Liver (tissue), 3 donors: ENCODE measurements around the gene MKNK2.

Experiments
- EGR1 ChIP-seq, 2 donors: IDR thresholded peaks; 2 replicates each; pipeline ENCODE4 v1.6.1; 2016 to 2018; ENCODE audit warnings: antibody characterized with exemption in 2 of 2, low read depth in 2 of 2
- FOXA1 ChIP-seq: IDR thresholded peaks from 2 replicates; pipeline ENCODE4 v1.6.1; 2016; ENCODE audit warnings: antibody characterized with exemption
- GABPA ChIP-seq, 2 donors: IDR thresholded peaks in 1 of 2; conservative IDR thresholded peaks in 1 of 2; 2 replicates each; pipeline ENCODE4 v1.6.1; 2016; ENCODE audit warnings: antibody characterized with exemption in 2 of 2, mild to moderate bottlenecking in 1 of 2, moderate library complexity in 1 of 2
- JUND ChIP-seq, 2 donors: IDR thresholded peaks; 2 replicates each; pipeline ENCODE4 v1.6.1; 2016; ENCODE audit warnings: antibody characterized with exemption in 2 of 2
- MAX ChIP-seq: IDR thresholded peaks from 2 replicates; pipeline ENCODE4 v1.6.1; 2016; ENCODE audit warnings: antibody characterized with exemption
- RAD21 ChIP-seq, 2 donors: IDR thresholded peaks; 2 replicates each; pipeline ENCODE4 v1.6.1; 2016; ENCODE audit warnings: antibody characterized with exemption in 2 of 2, mild to moderate bottlenecking in 2 of 2
- TAF1 ChIP-seq: conservative IDR thresholded peaks from 2 replicates; pipeline ENCODE4 v1.6.1; 2016; ENCODE audit warnings: antibody characterized with exemption, mild to moderate bottlenecking
- YY1 ChIP-seq: IDR thresholded peaks from 2 replicates; pipeline ENCODE4 v1.6.1; 2016; ENCODE audit warnings: antibody characterized with exemption, mild to moderate bottlenecking
- ZBTB33 ChIP-seq: IDR thresholded peaks from 2 replicates; pipeline ENCODE4 v1.6.1; 2016; ENCODE audit warnings: antibody characterized with exemption
- TF ChIP-seq, protein P1 (sequence below): fragments of 150-350 bp; IDR thresholded peaks from 2 replicates; pipeline ENCODE4 v1.5.1; 2017; ENCODE audit warnings: improper control_type of control experiment, low read depth, low read length; ENCODE audit not compliant: missing input control
- TF ChIP-seq, protein P2 (sequence below): IDR thresholded peaks from 2 replicates; pipeline ENCODE4 v1.6.1; 2016; ENCODE audit warnings: antibody characterized with exemption
- TF ChIP-seq, protein P3 (sequence below): IDR thresholded peaks from 2 replicates; pipeline ENCODE4 v1.6.1; 2016; ENCODE audit warnings: antibody characterized with exemption, mild to moderate bottlenecking
- donor health status: healthy.
- donor health status: healthy.

DNA sequence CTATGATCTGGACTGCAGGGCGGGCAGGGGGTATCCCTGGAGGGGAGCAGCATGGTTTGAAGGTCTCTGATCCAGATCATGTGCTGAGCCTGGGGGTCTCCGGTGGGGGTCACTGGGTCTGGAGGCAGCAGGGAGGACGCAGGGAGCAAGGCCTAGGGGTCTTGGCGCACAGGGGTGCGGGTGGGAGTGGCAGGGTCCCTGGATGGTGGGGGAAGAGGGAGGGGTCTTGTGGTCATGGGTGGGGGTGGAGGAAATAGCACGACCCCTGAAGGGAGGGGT lies 37.4 kb downstream of the MKNK2 start:
- TF ChIP-seq, protein P1, sequence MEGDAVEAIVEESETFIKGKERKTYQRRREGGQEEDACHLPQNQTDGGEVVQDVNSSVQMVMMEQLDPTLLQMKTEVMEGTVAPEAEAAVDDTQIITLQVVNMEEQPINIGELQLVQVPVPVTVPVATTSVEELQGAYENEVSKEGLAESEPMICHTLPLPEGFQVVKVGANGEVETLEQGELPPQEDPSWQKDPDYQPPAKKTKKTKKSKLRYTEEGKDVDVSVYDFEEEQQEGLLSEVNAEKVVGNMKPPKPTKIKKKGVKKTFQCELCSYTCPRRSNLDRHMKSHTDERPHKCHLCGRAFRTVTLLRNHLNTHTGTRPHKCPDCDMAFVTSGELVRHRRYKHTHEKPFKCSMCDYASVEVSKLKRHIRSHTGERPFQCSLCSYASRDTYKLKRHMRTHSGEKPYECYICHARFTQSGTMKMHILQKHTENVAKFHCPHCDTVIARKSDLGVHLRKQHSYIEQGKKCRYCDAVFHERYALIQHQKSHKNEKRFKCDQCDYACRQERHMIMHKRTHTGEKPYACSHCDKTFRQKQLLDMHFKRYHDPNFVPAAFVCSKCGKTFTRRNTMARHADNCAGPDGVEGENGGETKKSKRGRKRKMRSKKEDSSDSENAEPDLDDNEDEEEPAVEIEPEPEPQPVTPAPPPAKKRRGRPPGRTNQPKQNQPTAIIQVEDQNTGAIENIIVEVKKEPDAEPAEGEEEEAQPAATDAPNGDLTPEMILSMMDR, result no peak
- TF ChIP-seq EGR1 (IDR thresholded peaks at IDR 0.05; ENCODE audit: low read depth in 2 of 2), result no peak
- no peak for TF ChIP-seq ZBTB33
- no peak for TF ChIP-seq JUND (IDR thresholded peaks at IDR 0.05)
- no peak for TF ChIP-seq YY1
- TF ChIP-seq, protein P2, sequence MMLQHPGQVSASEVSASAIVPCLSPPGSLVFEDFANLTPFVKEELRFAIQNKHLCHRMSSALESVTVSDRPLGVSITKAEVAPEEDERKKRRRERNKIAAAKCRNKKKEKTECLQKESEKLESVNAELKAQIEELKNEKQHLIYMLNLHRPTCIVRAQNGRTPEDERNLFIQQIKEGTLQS, result no peak
- TF ChIP-seq, protein P3, sequence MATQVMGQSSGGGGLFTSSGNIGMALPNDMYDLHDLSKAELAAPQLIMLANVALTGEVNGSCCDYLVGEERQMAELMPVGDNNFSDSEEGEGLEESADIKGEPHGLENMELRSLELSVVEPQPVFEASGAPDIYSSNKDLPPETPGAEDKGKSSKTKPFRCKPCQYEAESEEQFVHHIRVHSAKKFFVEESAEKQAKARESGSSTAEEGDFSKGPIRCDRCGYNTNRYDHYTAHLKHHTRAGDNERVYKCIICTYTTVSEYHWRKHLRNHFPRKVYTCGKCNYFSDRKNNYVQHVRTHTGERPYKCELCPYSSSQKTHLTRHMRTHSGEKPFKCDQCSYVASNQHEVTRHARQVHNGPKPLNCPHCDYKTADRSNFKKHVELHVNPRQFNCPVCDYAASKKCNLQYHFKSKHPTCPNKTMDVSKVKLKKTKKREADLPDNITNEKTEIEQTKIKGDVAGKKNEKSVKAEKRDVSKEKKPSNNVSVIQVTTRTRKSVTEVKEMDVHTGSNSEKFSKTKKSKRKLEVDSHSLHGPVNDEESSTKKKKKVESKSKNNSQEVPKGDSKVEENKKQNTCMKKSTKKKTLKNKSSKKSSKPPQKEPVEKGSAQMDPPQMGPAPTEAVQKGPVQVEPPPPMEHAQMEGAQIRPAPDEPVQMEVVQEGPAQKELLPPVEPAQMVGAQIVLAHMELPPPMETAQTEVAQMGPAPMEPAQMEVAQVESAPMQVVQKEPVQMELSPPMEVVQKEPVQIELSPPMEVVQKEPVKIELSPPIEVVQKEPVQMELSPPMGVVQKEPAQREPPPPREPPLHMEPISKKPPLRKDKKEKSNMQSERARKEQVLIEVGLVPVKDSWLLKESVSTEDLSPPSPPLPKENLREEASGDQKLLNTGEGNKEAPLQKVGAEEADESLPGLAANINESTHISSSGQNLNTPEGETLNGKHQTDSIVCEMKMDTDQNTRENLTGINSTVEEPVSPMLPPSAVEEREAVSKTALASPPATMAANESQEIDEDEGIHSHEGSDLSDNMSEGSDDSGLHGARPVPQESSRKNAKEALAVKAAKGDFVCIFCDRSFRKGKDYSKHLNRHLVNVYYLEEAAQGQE, result no peak
- no peak for TF ChIP-seq TAF1
- TF ChIP-seq MAX, result no peak
- no peak for TF ChIP-seq FOXA1
- TF ChIP-seq GABPA (IDR thresholded peaks at IDR 0.05 in 1 of 2, conservative IDR thresholded peaks at IDR 0.05 in 1 of 2), result no peak
- no peak for TF ChIP-seq RAD21 (IDR thresholded peaks at IDR 0.05)
